WERI-Rb-1 (cell line): ENCODE results near the gene CCL4.

ENCODE experiments used
- DNase-seq: peaks from one replicate; pipeline ENCODE4 v3.0.0-alpha.2; 2020
- H3K27ac ChIP-seq: fragments of 250-450 bp; sonication (Bioruptor Pico); 2 replicates; pipeline ENCODE4 v1.5.1; 2020; ENCODE audit warnings: mild to moderate bottlenecking, moderate library complexity
- H3K27me3 ChIP-seq: fragments of 250-450 bp; sonication (Bioruptor Pico); 2 replicates; pipeline ENCODE4 v1.5.1; 2021; ENCODE audit warnings: mild to moderate bottlenecking, low read depth, moderate library complexity; ENCODE audit not compliant: insufficient read depth, severe bottlenecking
- H3K36me3 ChIP-seq: fragments of 250-450 bp; sonication (Bioruptor Pico); 2 replicates; pipeline ENCODE4 v1.5.1; 2020; ENCODE audit warnings: mild to moderate bottlenecking, moderate library complexity
- H3K4me3 ChIP-seq: 2 replicates; pipeline ENCODE4 v1.5.1; 2011; ENCODE audit warnings: low read depth, mild to moderate bottlenecking, control low read depth, low read length
- H3K9me3 ChIP-seq: fragments of 250-450 bp; sonication (Bioruptor Pico); 2 replicates; pipeline ENCODE4 v1.5.1; 2021; ENCODE audit warnings: mild to moderate bottlenecking, moderate library complexity; ENCODE audit not compliant: severe bottlenecking
- TF ChIP-seq, protein P1 (sequence below): IDR thresholded peaks from 2 replicates; pipeline ENCODE4 v1.5.1; 2011; ENCODE audit warnings: low read depth, mild to moderate bottlenecking, control low read depth, inconsistent platforms, low read length

The CCL4 gene

DNA sequence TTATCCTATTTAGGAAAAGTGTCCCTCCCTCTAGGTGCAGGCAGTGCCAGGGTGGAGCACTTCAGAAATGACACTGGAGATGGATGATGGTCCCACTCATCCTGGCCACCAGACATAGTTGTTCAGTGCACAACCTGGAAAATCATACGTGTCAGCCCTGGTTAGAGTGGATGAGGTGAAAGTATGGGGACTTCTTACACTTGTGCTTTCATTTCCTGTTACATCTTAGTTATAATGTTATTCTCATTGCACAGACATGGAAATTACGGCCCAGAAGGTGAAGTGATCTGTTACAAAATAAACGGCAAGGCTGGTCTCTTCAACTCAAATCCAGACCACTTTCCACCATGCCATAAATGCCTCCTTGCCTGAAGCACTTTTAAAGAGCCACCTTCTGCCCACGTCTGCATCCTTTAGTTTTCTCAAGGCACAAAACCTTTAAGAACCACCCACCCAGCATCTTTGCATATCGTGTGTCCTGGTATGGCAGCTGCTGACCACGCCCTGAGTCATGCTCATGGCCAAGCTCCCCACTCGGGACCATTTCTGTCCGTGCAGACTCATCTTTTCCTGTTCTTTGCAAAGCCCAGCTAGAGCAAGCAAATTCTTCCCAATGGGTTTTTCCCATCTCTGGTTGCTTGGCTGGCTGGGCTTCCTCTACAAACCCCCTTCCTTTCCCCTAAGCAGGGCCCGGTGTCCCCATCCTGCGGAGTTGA is 50.4 kb downstream of the CCL4 start:
- no peaks in the 10 kb centered on the region for H3K36me3 ChIP-seq
- no peaks in the 10 kb centered on the region for H3K27me3 ChIP-seq
- no peak overlapping the region for H3K4me3 ChIP-seq
- TF ChIP-seq, protein P1, sequence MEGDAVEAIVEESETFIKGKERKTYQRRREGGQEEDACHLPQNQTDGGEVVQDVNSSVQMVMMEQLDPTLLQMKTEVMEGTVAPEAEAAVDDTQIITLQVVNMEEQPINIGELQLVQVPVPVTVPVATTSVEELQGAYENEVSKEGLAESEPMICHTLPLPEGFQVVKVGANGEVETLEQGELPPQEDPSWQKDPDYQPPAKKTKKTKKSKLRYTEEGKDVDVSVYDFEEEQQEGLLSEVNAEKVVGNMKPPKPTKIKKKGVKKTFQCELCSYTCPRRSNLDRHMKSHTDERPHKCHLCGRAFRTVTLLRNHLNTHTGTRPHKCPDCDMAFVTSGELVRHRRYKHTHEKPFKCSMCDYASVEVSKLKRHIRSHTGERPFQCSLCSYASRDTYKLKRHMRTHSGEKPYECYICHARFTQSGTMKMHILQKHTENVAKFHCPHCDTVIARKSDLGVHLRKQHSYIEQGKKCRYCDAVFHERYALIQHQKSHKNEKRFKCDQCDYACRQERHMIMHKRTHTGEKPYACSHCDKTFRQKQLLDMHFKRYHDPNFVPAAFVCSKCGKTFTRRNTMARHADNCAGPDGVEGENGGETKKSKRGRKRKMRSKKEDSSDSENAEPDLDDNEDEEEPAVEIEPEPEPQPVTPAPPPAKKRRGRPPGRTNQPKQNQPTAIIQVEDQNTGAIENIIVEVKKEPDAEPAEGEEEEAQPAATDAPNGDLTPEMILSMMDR = no peak
- no peak overlapping the region for H3K27ac ChIP-seq
- H3K9me3 ChIP-seq = no peaks in the 10 kb centered on the region
- DNase-seq = no peak
